ENCODE measurements around the gene AKR7A3.

The AKR7A3 gene

GRCh38 chr1:19254416-19254815, 34.2 kb downstream of the AKR7A3 start:
- DNase-seq (ENCODE audit: low read depth in 2 of 2): no peak

GRCh38 chr1:19251305-19252196, 37.0 kb downstream of the AKR7A3 start, which contains the start of the genes EMC1 and MRTO4:
Gene EMC1, minus strand, starts transcription at chr1:19251524. Its CDS starts 15 bp downstream, at chr1:19251509.
Gene MRTO4, plus strand, starts transcription at chr1:19251805. Its CDS starts 31 bp downstream, at chr1:19251836.
- peak; percentile 57 to 88 for DNase-seq (ENCODE audit: low read depth in 2 of 2)

- no peak for DNase-seq (ENCODE audit: low read depth in 2 of 2)
Measured at GRCh38 chr1:19250629-19251304, 37.8 kb downstream of the AKR7A3 start.

- DNase-seq (ENCODE audit: low read depth in 2 of 2): peak; percentile 23 to 54
Measured at GRCh38 chr1:19240673-19241538, 47.7 kb downstream of the AKR7A3 start.

GRCh38 chr1:19239876-19240275, 48.7 kb downstream of the AKR7A3 start:
- no peak for DNase-seq (ENCODE audit: low read depth in 2 of 2)

GRCh38 chr1:19234224-19234623, 54.3 kb downstream of the AKR7A3 start:
- DNase-seq (ENCODE audit: low read depth in 2 of 2): no peak
